Naive thymus-derived CD4-positive, alpha-beta T cell (primary cell): ENCODE results near the gene FLNB. TPM values are rescaled to one million over a fixed set of nuclear protein-coding genes. Genes with fewer than 3 reads are reported as not detected.

ENCODE experiments used
- ATAC-seq: fragments of 150-1000 bp; cut with Tn5 transposase; 2 replicates; pipeline ENCODE4 v1.10.0; 2021; ENCODE audit warnings: mild to moderate bottlenecking, moderate library complexity
- CTCF ChIA-PET: fragments of 350-600 bp; sonication (Branson Sonifier 250); formaldehyde crosslinking; loops from one replicate; lab custom pipeline; 2021; ENCODE audit warnings: antibody characterized with exemption; lab: Charles Lee
- POLR2A ChIA-PET: fragments of 350-600 bp; sonication (Branson Sonifier 250); formaldehyde crosslinking; loops from one replicate; lab custom pipeline; 2021; ENCODE audit warnings: antibody characterized with exemption, inconsistent platforms; lab: Charles Lee
- DNase-seq, 9 donors: peaks; one replicate each; pipeline versions ENCODE4 v3.0.0 to v3.0.0-alpha.2; 2020 to 2022; ENCODE audit warnings: mixed read lengths in 1 of 9
- H3K27ac ChIP-seq: one replicate; pipeline ENCODE4 v1.7.0; 2013; ENCODE audit warnings: mild to moderate bottlenecking, low read depth, low read length, moderate library complexity
- H3K27me3 ChIP-seq, 2 donors: one replicate each; pipeline ENCODE4 v1.7.0; 2013; ENCODE audit warnings: low read length in 2 of 2, mild to moderate bottlenecking in 2 of 2, moderate library complexity in 2 of 2; ENCODE audit not compliant: control insufficient read depth in 2 of 2, insufficient read depth in 2 of 2
- H3K36me3 ChIP-seq, 3 experiments: 1 replicate in 2 of 3; 2 replicates in 1 of 3; pipeline ENCODE4 v1.7.0; 2013; ENCODE audit warnings: low read length in 3 of 3, mild to moderate bottlenecking in 3 of 3, moderate library complexity in 1 of 3; ENCODE audit not compliant: insufficient read depth in 3 of 3, control insufficient read depth in 2 of 3
- H3K4me1 ChIP-seq, 2 donors: one replicate each; pipeline ENCODE4 v1.7.0; 2013; ENCODE audit warnings: low read length in 2 of 2, mild to moderate bottlenecking in 2 of 2, moderate library complexity in 1 of 2; ENCODE audit not compliant: control insufficient read depth in 2 of 2, insufficient read depth in 2 of 2
- H3K4me3 ChIP-seq: 2 replicates; pipeline ENCODE4 v1.7.0; 2013; ENCODE audit warnings: mild to moderate bottlenecking, low read length
- H3K9me3 ChIP-seq, 3 experiments: 1 replicate in 2 of 3; 2 replicates in 1 of 3; pipeline ENCODE4 v1.7.0; 2013; ENCODE audit warnings: low read length in 3 of 3; ENCODE audit not compliant: control insufficient read depth in 2 of 3
- H3K27ac Mint-ChIP-seq, 9 donors: one replicate each; pipeline ENCODE4 v1.8.0; 2020 to 2022; ENCODE audit warnings: mixed read lengths in 9 of 9, mild to moderate bottlenecking in 8 of 9, moderate library complexity in 5 of 9, inconsistent platforms in 2 of 9
- H3K27me3 Mint-ChIP-seq, 5 donors: one replicate each; pipeline ENCODE4 v1.8.0; 2021 to 2022; ENCODE audit warnings: mixed read lengths in 5 of 5, mild to moderate bottlenecking in 1 of 5
- H3K36me3 Mint-ChIP-seq, 5 donors: one replicate each; pipeline ENCODE4 v1.8.0; 2020 to 2022; ENCODE audit warnings: mixed read lengths in 5 of 5, mild to moderate bottlenecking in 3 of 5, inconsistent platforms in 1 of 5
- H3K4me1 Mint-ChIP-seq, 7 donors: one replicate each; pipeline ENCODE4 v1.8.0; 2020 to 2022; ENCODE audit warnings: mixed read lengths in 7 of 7, mild to moderate bottlenecking in 3 of 7, inconsistent platforms in 1 of 7
- H3K4me3 Mint-ChIP-seq, 10 donors: one replicate each; pipeline ENCODE4 v1.8.0; 2020 to 2022; ENCODE audit warnings: mild to moderate bottlenecking in 10 of 10, mixed read lengths in 10 of 10, moderate library complexity in 6 of 10, inconsistent platforms in 2 of 10
- H3K9me3 Mint-ChIP-seq, 11 donors: one replicate each; pipeline ENCODE4 v1.8.0; 2020 to 2022; ENCODE audit warnings: mixed read lengths in 11 of 11, mild to moderate bottlenecking in 4 of 11, inconsistent platforms in 1 of 11, moderate library complexity in 1 of 11
- intact Hi-C, 2 donors: fragments of 100-400 bp; cut with micrococcal nuclease; formaldehyde crosslinking; loops; one replicate each; pipeline ENCODE4 v1.15.1; 2023
- polyA plus RNA-seq, 2 donors: library from polyadenylated mRNA; unstranded; fragments of 300-500 nt; fragmentation: Illumina TruSeq; gene quantifications; one replicate each; pipeline ENCODE4 v1.2.3, GENCODE V29; 2021
- total RNA-seq, 6 experiments: library from RNA in 5 of 6; stranded (reverse) in 5 of 6; gene quantifications; 1 replicate in 5 of 6; 2 replicates in 1 of 6; pipeline ENCODE4 v1.2.3 and lab custom pipeline; 2021 to 2026

The FLNB gene
- total and polyA plus RNA-seq, 7 experiments from 2014 or later: 15.7 to 66.7 (median 47.6) TPM

DNA sequence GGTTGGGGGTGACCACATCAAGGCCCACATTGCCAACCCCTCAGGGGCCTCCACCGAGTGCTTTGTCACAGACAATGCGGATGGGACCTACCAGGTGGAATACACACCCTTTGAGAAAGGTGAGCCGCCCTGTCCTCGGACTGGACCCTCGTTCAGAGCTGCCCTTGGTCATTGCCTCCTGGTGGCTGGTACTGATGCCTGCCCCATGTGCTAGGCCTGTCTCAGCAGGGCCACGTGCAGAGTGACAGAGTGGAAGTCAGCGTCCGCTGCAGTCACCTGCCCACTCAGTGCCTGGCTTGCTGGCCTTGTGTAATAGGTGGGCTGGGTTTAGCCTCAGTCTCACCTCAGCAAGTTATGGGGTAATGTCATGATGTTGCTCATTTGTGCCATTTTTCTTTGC lies 116.2 kb downstream of the FLNB start:
- ChIA-PET CTCF (no interaction called here), POLR2A (no interaction called here)
- H3K4me1 ChIP-seq: no peaks in the 10 kb centered on the region
- no peak overlapping the region for H3K4me3 ChIP-seq
- no peak overlapping the region for H3K27ac ChIP-seq
- no peaks in the 10 kb centered on the region for H3K9me3 ChIP-seq
- H3K36me3 ChIP-seq: peaks cover 0 to 88% (median 4%) of the 10 kb centered on the region in 3 experiments
- Mint-ChIP-seq H3K4me1 (peaks cover 0 to 12% (median 5%) of the 10 kb centered on the region in 7 donors), H3K4me3 (no peak overlapping the region), H3K27ac (no peak overlapping the region), H3K27me3 (no peaks in the 10 kb centered on the region), H3K9me3 (no peaks in the 10 kb centered on the region), H3K36me3 (peaks cover 9 to 83% (median 45%) of the 10 kb centered on the region in 5 donors)
- ATAC-seq: no peak
- intact Hi-C loops: no loop called here
- no peak for DNase-seq
- no peaks in the 10 kb centered on the region for H3K27me3 ChIP-seq

DNA sequence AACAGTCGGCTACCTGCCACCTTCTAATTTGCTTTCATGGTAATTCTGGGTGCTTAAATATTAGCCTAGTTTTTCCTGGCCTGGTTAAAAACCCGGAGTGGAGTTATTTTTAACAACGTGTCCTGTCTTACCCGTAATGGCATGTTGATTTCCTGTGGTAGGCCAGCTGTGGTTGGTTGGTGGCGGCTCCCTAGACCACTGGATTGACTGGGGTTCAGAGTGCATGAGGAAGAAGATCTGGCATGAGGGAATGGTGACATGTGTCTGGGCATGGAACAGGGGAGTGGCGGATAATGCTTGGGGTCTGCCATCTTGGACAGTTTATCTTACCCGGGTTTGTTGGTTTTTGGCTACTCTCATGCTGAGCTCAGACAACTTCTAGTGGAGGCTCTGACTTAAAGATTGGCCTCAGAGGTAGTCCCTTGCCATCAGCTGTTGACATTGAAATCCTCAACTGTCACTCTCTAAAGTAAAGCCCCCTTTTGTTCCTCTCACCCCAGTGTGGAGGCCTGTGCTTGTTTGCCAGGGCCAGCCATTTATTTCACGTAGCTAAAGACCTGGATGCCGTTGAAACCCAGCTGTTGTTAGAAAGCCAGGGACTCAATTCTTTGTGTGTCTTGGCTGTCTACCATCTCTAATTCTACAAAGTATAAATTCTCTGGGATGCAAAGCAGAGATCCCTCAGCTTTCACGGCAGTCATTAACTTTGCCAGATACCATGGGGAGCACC lies 121.0 kb downstream of the FLNB start:
- CTCF ChIA-PET: no interaction called here
- H3K36me3 Mint-ChIP-seq: peaks cover 28 to 83% (median 58%) of the 10 kb centered on the region in 5 donors
- no peaks in the 10 kb centered on the region for H3K27me3 ChIP-seq
- DNase-seq (no peak), ATAC-seq (no peak)
- H3K9me3 ChIP-seq: no peaks in the 10 kb centered on the region
- peaks cover 0 to 12% (median 7%) of the 10 kb centered on the region in 7 donors for H3K4me1 Mint-ChIP-seq
- H3K9me3 Mint-ChIP-seq: no peaks in the 10 kb centered on the region
- peak overlapping the region in 2 of 9 donors; percentile 23 to 33 for H3K27ac Mint-ChIP-seq
- H3K27me3 Mint-ChIP-seq: no peaks in the 10 kb centered on the region
- H3K4me3 ChIP-seq: no peak overlapping the region
- intact Hi-C loops: no loop called here
- peaks cover 0 to 92% (median 0%) of the 10 kb centered on the region in 3 experiments for H3K36me3 ChIP-seq
- POLR2A ChIA-PET: interaction anchor here (0.6 kb wide), 1 partner anchor 67 kb away, joined by 3 read pairs; no protein-coding TSS in a partner anchor
- H3K4me1 ChIP-seq: no peaks in the 10 kb centered on the region
- no peak overlapping the region for H3K4me3 Mint-ChIP-seq
- no peak overlapping the region for H3K27ac ChIP-seq

DNA sequence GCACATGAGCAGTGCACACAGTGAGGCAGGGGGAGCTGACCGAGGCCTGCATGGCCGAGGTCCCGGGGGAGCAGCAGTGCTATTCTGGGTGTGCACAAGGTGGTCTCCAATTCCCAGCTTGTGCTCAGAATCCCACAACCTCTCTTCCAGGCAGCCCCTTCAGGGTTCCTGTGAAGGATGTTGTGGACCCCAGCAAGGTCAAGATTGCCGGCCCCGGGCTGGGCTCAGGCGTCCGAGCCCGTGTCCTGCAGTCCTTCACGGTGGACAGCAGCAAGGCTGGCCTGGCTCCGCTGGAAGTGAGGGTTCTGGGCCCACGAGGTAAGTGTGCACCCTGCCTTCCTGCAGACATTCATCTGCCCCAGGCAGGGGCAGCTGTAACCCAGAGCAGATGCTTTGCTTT lies 122.4 kb downstream of the FLNB start:
- peaks cover 0 to 12% (median 7%) of the 10 kb centered on the region in 7 donors for H3K4me1 Mint-ChIP-seq
- CTCF ChIA-PET: no interaction called here
- no peak overlapping the region for H3K4me3 Mint-ChIP-seq
- H3K27ac ChIP-seq: no peak overlapping the region
- no peaks in the 10 kb centered on the region for H3K27me3 Mint-ChIP-seq
- no peaks in the 10 kb centered on the region for H3K9me3 ChIP-seq
- intact Hi-C loops: no loop called here
- no peak overlapping the region for H3K27ac Mint-ChIP-seq
- no peak for DNase-seq
- peaks cover 0 to 92% (median 0%) of the 10 kb centered on the region in 3 experiments for H3K36me3 ChIP-seq
- H3K4me1 ChIP-seq: no peaks in the 10 kb centered on the region
- peaks cover 28 to 78% (median 57%) of the 10 kb centered on the region in 5 donors for H3K36me3 Mint-ChIP-seq
- H3K4me3 ChIP-seq: no peak overlapping the region
- POLR2A ChIA-PET: no interaction called here
- H3K9me3 Mint-ChIP-seq: no peaks in the 10 kb centered on the region
- no peak for ATAC-seq
- no peaks in the 10 kb centered on the region for H3K27me3 ChIP-seq

DNA sequence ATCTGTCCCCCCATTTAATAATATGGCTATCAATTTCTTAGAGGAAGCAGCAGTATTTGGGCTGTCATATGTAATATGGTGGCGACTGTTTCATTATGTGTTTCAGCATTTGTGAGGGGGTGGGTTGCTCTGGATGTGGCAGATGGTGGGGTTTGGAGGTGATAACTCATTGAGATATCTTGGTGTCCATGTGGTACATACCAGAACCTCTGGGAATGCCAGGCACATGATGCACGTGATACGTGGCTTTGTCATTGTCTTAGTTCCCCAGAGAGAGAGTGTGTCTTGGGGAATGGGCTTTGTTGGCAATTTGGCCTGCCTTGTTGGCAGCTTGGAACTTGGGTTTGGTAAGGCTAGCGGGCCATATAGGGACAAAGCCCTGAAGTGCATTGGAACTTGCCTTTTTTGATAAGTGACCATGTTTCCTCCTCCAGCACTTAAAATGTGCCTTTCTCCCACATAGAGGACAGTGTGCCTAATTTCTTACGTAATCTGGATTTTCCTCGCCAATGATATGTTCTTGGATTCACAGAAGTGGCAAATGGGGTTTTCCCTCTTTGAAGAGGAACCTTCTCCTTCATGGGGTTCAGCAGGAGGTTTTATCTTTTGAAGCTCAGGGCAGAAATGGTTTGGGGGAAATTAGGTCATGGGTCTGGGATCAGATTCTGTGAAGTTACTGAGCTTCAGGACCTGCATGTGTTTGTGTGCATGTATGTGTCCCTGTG lies 123.0 kb downstream of the FLNB start:
- Mint-ChIP-seq H3K36me3 (peaks cover 31 to 78% (median 59%) of the 10 kb centered on the region in 5 donors), H3K4me1 (peaks cover 0 to 12% (median 7%) of the 10 kb centered on the region in 7 donors), H3K4me3 (no peak overlapping the region), H3K9me3 (no peaks in the 10 kb centered on the region), H3K27me3 (no peaks in the 10 kb centered on the region), H3K27ac (peak overlapping the region in 2 of 9 donors; percentile 6 to 14)
- intact Hi-C loops: no loop called here
- Histone ChIP-seq H3K27ac (no peak overlapping the region), H3K4me3 (no peak overlapping the region), H3K9me3 (no peaks in the 10 kb centered on the region), H3K36me3 (peaks cover 0 to 91% (median 0%) of the 10 kb centered on the region in 3 experiments), H3K27me3 (no peaks in the 10 kb centered on the region), H3K4me1 (no peaks in the 10 kb centered on the region)
- CTCF ChIA-PET: no interaction called here
- POLR2A ChIA-PET: no interaction called here
- no peak for DNase-seq
- no peak for ATAC-seq

DNA sequence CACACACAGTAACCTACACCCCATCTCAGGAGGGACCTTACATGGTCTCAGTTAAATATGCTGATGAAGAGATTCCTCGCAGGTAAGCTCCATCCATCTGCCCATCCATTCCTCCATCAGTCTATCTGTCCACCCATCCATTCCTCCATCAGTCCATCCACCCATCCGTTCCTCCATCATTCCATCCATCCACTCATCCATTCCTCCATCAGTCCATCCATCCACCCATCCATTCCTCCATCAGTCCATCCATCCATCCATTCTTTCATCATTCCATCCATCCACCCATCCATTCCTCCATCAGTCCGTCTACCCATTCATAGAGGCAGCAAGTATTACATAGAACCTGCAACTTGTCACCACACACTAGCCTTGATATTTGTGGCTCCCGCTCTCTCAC lies 124.6 kb downstream of the FLNB start:
- Histone ChIP-seq H3K27me3 (no peaks in the 10 kb centered on the region), H3K9me3 (no peaks in the 10 kb centered on the region), H3K4me1 (no peaks in the 10 kb centered on the region), H3K27ac (no peak overlapping the region), H3K4me3 (no peak overlapping the region), H3K36me3 (peaks cover 0 to 92% (median 9%) of the 10 kb centered on the region in 3 experiments)
- H3K36me3 Mint-ChIP-seq: peaks cover 31 to 79% (median 57%) of the 10 kb centered on the region in 5 donors
- ChIA-PET POLR2A (no interaction called here), CTCF (no interaction called here)
- intact Hi-C loops: no loop called here
- H3K27me3 Mint-ChIP-seq: no peaks in the 10 kb centered on the region
- H3K9me3 Mint-ChIP-seq: peaks cover 0 to 2% (median 0%) of the 10 kb centered on the region in 11 donors
- DNase-seq (no peak), ATAC-seq (no peak)
- peak overlapping the region in 2 of 9 donors; percentile 0 to 66 for H3K27ac Mint-ChIP-seq
- H3K4me1 Mint-ChIP-seq: peaks cover 0 to 12% (median 7%) of the 10 kb centered on the region in 7 donors
- H3K4me3 Mint-ChIP-seq: no peak overlapping the region

DNA sequence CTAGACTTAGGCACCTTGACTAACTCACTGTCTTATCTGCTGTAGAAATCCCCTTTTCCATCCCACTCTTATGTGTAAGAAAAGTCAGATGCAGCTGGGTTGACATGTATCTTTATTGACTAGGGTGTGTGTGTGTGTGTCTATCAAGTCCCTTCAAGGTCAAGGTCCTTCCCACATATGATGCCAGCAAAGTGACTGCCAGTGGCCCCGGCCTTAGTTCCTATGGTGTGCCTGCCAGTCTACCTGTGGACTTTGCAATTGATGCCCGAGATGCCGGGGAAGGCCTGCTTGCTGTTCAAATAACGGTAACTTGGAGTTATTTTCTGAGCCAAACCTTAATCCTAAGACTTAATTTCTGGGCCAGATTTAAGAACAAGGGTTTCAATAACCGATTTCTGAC lies 126.2 kb downstream of the FLNB start:
- Histone ChIP-seq H3K27ac (no peak overlapping the region), H3K9me3 (no peaks in the 10 kb centered on the region), H3K27me3 (no peaks in the 10 kb centered on the region), H3K4me3 (no peak overlapping the region), H3K4me1 (no peaks in the 10 kb centered on the region), H3K36me3 (peaks cover 0 to 92% (median 10%) of the 10 kb centered on the region in 3 experiments)
- no peak for DNase-seq
- no peaks in the 10 kb centered on the region for H3K27me3 Mint-ChIP-seq
- H3K4me3 Mint-ChIP-seq: no peak overlapping the region
- intact Hi-C loops: no loop called here
- no peak overlapping the region for H3K27ac Mint-ChIP-seq
- H3K9me3 Mint-ChIP-seq: peaks cover 0 to 2% (median 0%) of the 10 kb centered on the region in 11 donors
- ChIA-PET POLR2A (no interaction called here), CTCF (no interaction called here)
- ATAC-seq: no peak
- H3K4me1 Mint-ChIP-seq: peaks cover 0 to 4% (median 0%) of the 10 kb centered on the region in 7 donors
- H3K36me3 Mint-ChIP-seq: peaks cover 26 to 81% (median 56%) of the 10 kb centered on the region in 5 donors
